GM10266 (cell line): ENCODE measurements around the gene TMEM131L.

Experiments
- DNase-seq: peaks from one replicate; pipeline ENCODE4 v3.0.0; 2012; ENCODE audit errors: extremely low spot score
- CTCF ChIP-seq: IDR thresholded peaks from 2 replicates; pipeline ENCODE4 v1.5.1; 2012; ENCODE audit warnings: mild to moderate bottlenecking, low read depth; ENCODE audit not compliant: control insufficient read depth, insufficient read depth; ENCODE audit errors: missing control alignments

Gene TMEM131L

GRCh38 chr4:153420361-153420760, 45.8 kb upstream of the TMEM131L start:
- no peak for TF ChIP-seq CTCF
- no peak for DNase-seq

GRCh38 chr4:153421941-153422340, 44.2 kb upstream of the TMEM131L start:
- peak; percentile 32 for DNase-seq
- TF ChIP-seq CTCF, result no peak

DNA sequence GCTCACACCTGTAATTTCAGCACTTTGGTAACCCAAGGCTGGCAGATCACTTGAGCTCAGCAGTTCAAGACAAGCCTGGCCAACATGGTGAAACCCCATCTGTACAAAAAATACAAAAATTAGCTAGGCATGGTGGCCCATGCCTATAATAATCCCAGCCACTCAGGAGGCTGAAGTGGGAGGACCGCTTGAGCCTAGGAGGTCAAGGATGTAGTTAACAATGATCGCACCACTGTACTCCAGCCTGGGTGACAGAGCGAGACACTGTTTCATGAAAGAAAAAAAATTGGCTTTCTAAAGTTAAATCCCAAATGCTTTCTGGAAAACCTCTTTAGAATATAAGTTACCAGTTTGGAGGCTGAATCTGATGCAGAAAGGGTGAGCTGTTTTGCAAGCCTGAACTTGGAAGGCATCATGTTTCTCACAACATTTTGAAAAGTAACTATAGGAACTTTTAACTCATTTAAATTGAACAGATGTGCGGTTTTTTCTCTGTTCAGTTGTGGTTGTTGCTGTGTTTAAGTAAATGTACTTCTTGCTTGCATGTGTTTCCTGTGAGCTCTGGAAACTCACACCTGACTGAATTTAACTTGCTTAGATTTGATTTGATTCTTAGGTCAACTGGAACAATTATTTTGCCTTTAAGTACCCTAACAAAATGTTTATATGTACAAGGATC, 39.8 kb upstream of the TMEM131L start:
- DNase-seq, result peak; percentile 23
- TF ChIP-seq CTCF, result no peak

DNA sequence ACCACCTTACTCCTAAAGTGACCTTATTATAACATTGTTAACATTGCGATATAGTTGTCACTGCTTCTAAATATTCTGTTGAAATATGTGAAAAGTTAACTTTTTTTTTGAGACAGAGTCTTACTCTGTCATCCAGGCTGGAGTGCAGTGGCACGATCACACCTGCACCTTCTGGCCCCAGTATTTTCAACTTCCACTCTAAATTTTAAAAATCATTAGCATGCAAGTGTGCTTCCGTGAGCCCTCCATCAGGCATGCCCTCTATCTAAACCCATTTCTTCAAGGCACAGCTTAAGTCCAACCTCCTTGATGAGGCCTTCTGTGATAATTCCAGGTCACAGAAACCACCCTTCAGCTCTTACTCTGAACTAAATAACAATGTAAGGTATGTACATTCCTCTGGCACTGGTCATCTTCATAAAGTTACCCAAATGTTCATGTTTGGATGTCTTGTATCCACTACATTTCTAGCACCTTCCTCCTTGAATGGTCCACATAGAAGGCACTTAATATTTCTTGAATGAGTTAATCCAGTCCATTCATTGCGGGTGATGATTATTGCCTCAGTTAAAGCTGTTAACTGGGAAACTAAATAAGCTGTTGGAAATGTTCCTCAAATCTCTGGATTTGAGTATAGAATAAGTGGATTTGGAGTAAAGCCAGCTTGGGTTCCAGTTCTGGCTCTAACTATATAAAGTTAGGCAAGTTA, 38.6 kb upstream of the TMEM131L start:
- TF ChIP-seq CTCF, result no peak
- DNase-seq, result no peak

DNA sequence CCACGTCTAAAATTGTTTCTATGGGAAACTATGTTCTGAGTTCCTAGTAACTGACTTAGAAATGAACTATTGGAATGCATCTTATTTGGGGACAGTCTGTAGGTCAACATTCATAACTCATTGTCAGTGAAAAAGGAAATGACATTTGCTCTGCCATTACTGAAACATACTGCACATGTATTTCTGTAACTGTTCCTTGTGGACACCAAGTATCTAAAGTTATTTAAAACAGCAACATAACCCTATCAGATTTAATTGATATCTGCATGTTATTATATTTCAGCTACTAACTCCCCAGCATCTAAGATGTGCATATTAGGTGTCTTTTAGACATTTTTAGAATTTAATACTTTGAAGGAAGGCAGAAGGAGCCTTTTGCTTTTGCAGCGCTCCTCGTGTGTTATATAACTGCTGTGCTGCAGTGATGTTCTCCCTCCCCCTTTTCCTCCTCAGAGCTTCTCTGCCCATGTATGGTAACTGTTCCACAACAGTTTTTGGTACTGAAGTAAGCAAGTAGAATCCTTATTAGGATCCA, 37.2 kb upstream of the TMEM131L start:
- no peak for TF ChIP-seq CTCF

DNA sequence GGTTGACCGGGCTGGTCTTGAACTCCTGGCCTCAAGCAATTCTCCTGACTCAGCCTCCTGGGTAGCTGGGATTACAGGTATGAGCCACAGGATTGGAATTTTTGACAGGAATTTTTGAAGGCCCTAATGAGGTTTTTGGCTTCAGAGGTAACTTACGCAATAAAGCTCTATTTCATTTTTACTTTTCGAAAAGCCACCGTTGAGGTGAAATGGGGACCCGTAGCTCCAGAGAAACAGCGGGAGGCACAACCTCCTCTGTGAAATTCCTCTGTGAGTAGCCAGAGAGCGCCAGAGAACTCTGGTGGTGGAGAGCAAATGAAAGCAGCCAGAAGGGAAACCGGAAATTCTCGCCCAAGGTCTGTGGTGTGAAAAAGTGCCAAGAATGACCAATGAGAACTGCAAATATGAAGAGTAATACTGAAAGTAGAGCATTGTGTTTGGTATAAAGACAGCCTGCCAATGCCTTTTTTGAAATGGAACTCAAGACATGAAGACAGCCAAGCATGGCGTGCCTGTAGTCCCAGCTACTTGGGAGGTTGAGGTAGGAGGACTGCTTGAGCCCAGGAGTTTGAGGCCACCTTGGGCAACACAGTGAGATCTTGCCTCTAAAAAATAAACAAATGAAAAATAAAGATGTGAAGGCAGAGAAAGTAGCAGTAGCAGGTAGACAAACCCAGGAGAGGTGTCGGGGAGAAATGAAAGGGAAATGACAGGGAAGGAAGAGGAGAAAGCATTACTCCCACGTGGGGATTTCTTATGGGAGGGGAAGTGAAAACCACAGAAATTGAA, 33.0 kb upstream of the TMEM131L start:
- peak; percentile 82 for TF ChIP-seq CTCF
- peak; percentile 77 for DNase-seq

More for the DNA sequence above, 37.2 kb upstream of the TMEM131L start:
- no peak for DNase-seq
